GM12878 (cell line): ENCODE results near the gene PSMD8. TPM values are rescaled to one million over a fixed set of nuclear protein-coding genes. Genes with fewer than 3 reads are reported as not detected.

ENCODE experiments used
- ATAC-seq: fragments of 200-7000 bp; cut with Tn5 transposase; 3 replicates; pipeline ENCODE4 v1.9.1; 2020; ENCODE audit warnings: mild to moderate bottlenecking, moderate library complexity
- BruUV-seq: library from RNA; stranded (reverse); fragments of 400-500 nt; replicated peaks from 2 replicates; lab custom pipeline; 2021; lab: Mats Ljungman, UMichigan
- CTCF ChIA-PET: fragments of 300-600 bp; sonication (Branson Sonifier 250); formaldehyde crosslinking; extraction: SDS; loops from one replicate; lab custom pipeline; 2021; ENCODE audit warnings: inconsistent platforms; lab: Yijun Ruan, JAX
- POLR2A ChIA-PET: fragments of 350-600 bp; formaldehyde crosslinking; extraction: SDS; loops from one replicate; lab custom pipeline; 2021; ENCODE audit warnings: inconsistent platforms; lab: Charles Lee
- RAD21 ChIA-PET: fragments of 300-600 bp; sonication (Branson Sonifier 250); formaldehyde crosslinking; loops from one replicate; lab custom pipeline; 2023; ENCODE audit warnings: antibody characterized with exemption; ENCODE audit not compliant: unreplicated experiment; lab: Charles Lee
- SMC1A ChIA-PET: fragments of 300-600 bp; sonication (Branson Sonifier 250); formaldehyde crosslinking; loops from one replicate; lab custom pipeline; 2023; ENCODE audit not compliant: unreplicated experiment, uncharacterized antibody; lab: Charles Lee
- DNase-seq: peaks from one replicate; pipeline ENCODE4 v3.0.0-alpha.2; 2011; ENCODE audit warnings: low read depth, low spot score
- FAIRE-seq: peaks from 3 replicates; lab custom pipeline; 2011; peaks lifted over from hg19 to GRCh38; lab: Jason Lieb, UNC
- H2AFZ ChIP-seq: 2 replicates; pipeline ENCODE4 v1.6.0; 2011; ENCODE audit warnings: low read depth, low read length, control low read depth; ENCODE audit not compliant: control insufficient read depth
- H3K27ac ChIP-seq: 2 replicates; pipeline ENCODE4 v1.5.1; 2011; ENCODE audit warnings: control low read depth; ENCODE audit not compliant: control insufficient read depth, insufficient read depth
- H3K27me3 ChIP-seq, 2 experiments: replicated peaks in 1 of 2; 2 replicates each; pipeline versions ENCODE4 v1.6.0 to v1.6.1; 2011; ENCODE audit warnings: low read length in 1 of 2; ENCODE audit not compliant: control insufficient read depth in 2 of 2, insufficient read depth in 2 of 2
- H3K36me3 ChIP-seq, 2 experiments: 2 replicates each; pipeline ENCODE4 v1.5.1; 2011; ENCODE audit warnings: low read length in 1 of 2; ENCODE audit not compliant: control insufficient read depth in 2 of 2, insufficient read depth in 2 of 2
- H3K4me1 ChIP-seq: 2 replicates; pipeline ENCODE4 v1.6.1; 2011; ENCODE audit warnings: mild to moderate bottlenecking, low read length, moderate library complexity, mixed read lengths; ENCODE audit not compliant: control insufficient read depth, insufficient read depth
- H3K4me2 ChIP-seq: 2 replicates; pipeline ENCODE4 v1.6.0; 2011; ENCODE audit warnings: control low read depth; ENCODE audit not compliant: control insufficient read depth, insufficient read depth
- H3K4me3 ChIP-seq: fragments of 200-600 bp; sonication (generic); 2 replicates; pipeline ENCODE4 v1.5.1; 2016
- H3K79me2 ChIP-seq: 2 replicates; pipeline ENCODE4 v1.6.0; 2011; ENCODE audit warnings: low read length; ENCODE audit not compliant: control insufficient read depth, insufficient read depth
- H3K9ac ChIP-seq: 2 replicates; pipeline ENCODE4 v1.8.0; 2011; ENCODE audit warnings: low read length, control low read depth, mixed read lengths; ENCODE audit not compliant: control insufficient read depth, insufficient read depth
- H3K9me3 ChIP-seq: replicated peaks from 3 replicates; pipeline ENCODE4 v1.5.1; 2011; ENCODE audit warnings: mild to moderate bottlenecking, low read length; ENCODE audit not compliant: control insufficient read depth, insufficient read depth
- H4K20me1 ChIP-seq: 2 replicates; pipeline ENCODE4 v1.6.0; 2011; ENCODE audit not compliant: control insufficient read depth, insufficient read depth
- BMI1 ChIP-seq: fragments of 450-650 bp; IDR thresholded peaks from 2 replicates; pipeline ENCODE4 v1.6.1; 2016; ENCODE audit warnings: mild to moderate bottlenecking, moderate library complexity, borderline replicate concordance
- BRCA1 ChIP-seq: IDR thresholded peaks from 2 replicates; pipeline ENCODE4 v1.6.1; 2011; ENCODE audit warnings: low read depth, low read length, improper control_type of control experiment
- DPF2 ChIP-seq: fragments of 450-650 bp; IDR thresholded peaks from 2 replicates; pipeline ENCODE4 v1.6.1; 2017; ENCODE audit warnings: mild to moderate bottlenecking
- EGR1 ChIP-seq, 2 experiments: IDR thresholded peaks; 1 replicate in 1 of 2; 2 replicates in 1 of 2; pipeline ENCODE4 v1.6.1; 2011 to 2012; ENCODE audit warnings: low read depth in 2 of 2, low read length in 2 of 2, borderline replicate concordance in 1 of 2, mild to moderate bottlenecking in 1 of 2, moderate library complexity in 1 of 2
- FOS ChIP-seq: IDR thresholded peaks from 3 replicates; pipeline ENCODE4 v1.6.1; 2011; ENCODE audit warnings: borderline replicate concordance; ENCODE audit not compliant: insufficient read length; ENCODE audit errors: extremely low read depth
- HCFC1 ChIP-seq: fragments of 150-350 bp; IDR thresholded peaks from 2 replicates; pipeline ENCODE4 v1.6.1; 2014; ENCODE audit warnings: low read length
- HDAC2 ChIP-seq: fragments of 200-600 bp; sonication (generic); IDR thresholded peaks from 2 replicates; pipeline ENCODE4 v1.6.1; 2017
- HDAC6 ChIP-seq: fragments of 200-600 bp; sonication (generic); IDR thresholded peaks from one replicate; pipeline ENCODE4 v1.8.0; 2017; ENCODE audit warnings: antibody characterized with exemption; ENCODE audit not compliant: unreplicated experiment
- PAX5 ChIP-seq: IDR thresholded peaks from 2 replicates; pipeline ENCODE4 v1.6.1; 2011; ENCODE audit warnings: low read depth, low read length, borderline replicate concordance
- PAX8 ChIP-seq: fragments of 450-650 bp; IDR thresholded peaks from 2 replicates; pipeline ENCODE4 v1.6.1; 2017; ENCODE audit warnings: mild to moderate bottlenecking, moderate library complexity
- POLR2AphosphoS2 ChIP-seq: IDR thresholded peaks from 2 replicates; pipeline ENCODE4 v1.6.1; 2011; ENCODE audit warnings: low read depth, mild to moderate bottlenecking, low read length, improper control_type of control experiment, moderate library complexity
- TARDBP ChIP-seq: IDR thresholded peaks from 2 replicates; pipeline ENCODE4 v1.6.1; 2016; ENCODE audit warnings: borderline replicate concordance
- WGBS: methylation state at CpG from one replicate; pipeline ENCODE4 v1.1.6; 2016; ENCODE audit warnings: low lambda C conversion rate; ENCODE audit not compliant: insufficient replicate concordance, insufficient coverage; ENCODE audit errors: missing lambda C conversion rate; 5-methylcytosine and 5-hydroxymethylcytosine counted together
- in situ Hi-C: fragments of 300-500 bp; cut with MboI; formaldehyde crosslinking; loops from 9 replicates; pipeline ENCODE4 v1.14.3; 2018; ENCODE audit warnings: mixed read lengths
- intact Hi-C: fragments of 100-400 bp; cut with micrococcal nuclease; formaldehyde crosslinking; loops from one replicate; pipeline ENCODE4 v1.14.2; 2022; ENCODE audit not compliant: unreplicated experiment
- polyA plus RNA-seq, 11 experiments: library from polyadenylated mRNA; depleted of rRNA in 4 of 11; unstranded in 6 of 11; stranded (reverse) in 5 of 11; fragments of >200 nt; fragmentation: Nextera tagmentation in 4 of 11; fragmentation: Illumina TruSeq in 1 of 11; extraction: Ambion mirVana in 4 of 11; extraction: Trizol in 1 of 11; gene quantifications; 1 replicate in 1 of 11; 2 replicates in 10 of 11; pipeline versions ENCODE4 v1.2.1 to v1.2.3, GENCODE V29; 2011 to 2016; ENCODE audit warnings: inconsistent platforms in 2 of 11, missing spikeins in 2 of 11, low read depth in 1 of 11
- total RNA-seq, 4 experiments: library from RNA; depleted of rRNA in 3 of 4; stranded (reverse); fragments of >200 nt in 3 of 4; fragmentation: Illumina TruSeq in 1 of 4; extraction: Trizol in 1 of 4; gene quantifications; 2 replicates each; pipeline versions ENCODE4 v1.2.1 to v1.2.3, GENCODE V29; 2013 to 2021
- TF ChIP-seq, protein P1 (sequence below): IDR thresholded peaks from 2 replicates; pipeline ENCODE4 v1.6.1; 2011; ENCODE audit warnings: borderline replicate concordance, low read depth, mild to moderate bottlenecking, moderate library complexity, low read length; ENCODE audit not compliant: insufficient read depth, poor library complexity, severe bottlenecking

The PSMD8 gene
- total and polyA plus RNA-seq, 10 of the 15 experiments (the other 5 are each of a cell fraction or from before 2014, with no cell fraction given), result 81.2 to 409 (median 268) TPM

DNA sequence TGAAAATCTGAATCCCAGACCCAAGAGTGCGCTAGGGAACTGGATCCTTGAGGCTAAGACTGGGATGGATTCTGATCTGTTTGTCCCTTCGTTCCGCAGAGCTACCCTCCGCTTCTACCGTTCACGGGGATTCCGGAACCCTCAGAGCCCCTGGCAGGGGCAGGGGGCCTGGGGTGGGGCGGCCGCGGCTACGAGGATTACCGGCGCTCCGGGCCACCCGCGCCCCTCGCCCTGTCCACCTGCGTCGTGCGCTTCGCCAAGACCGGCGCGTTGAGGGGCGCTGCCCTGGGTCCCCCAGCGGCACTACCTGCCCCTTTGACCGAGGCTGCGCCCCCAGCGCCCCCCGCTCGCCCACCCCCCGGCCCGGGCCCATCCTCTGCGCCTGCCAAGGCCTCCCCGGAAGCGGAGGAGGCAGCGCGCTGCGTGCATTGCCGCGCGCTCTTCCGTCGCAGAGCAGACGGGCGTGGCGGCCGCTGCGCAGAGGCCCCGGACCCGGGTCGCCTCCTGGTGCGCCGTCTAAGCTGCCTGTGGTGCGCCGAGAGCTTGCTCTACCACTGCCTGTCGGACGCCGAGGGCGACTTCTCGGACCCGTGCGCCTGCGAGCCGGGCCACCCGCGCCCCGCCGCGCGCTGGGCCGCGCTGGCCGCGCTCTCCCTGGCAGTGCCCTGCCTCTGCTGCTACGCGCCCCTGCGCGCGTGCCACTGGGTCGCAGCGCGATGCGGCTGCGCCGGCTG lies 21.2 kb downstream of the PSMD8 start:
- no peaks in the 10 kb centered on the region for H3K79me2 ChIP-seq
- FAIRE-seq, result no peak
- SMC1A ChIA-PET, result no interaction called here
- peak; percentile 78 for TF ChIP-seq HDAC6
- no peak for TF ChIP-seq HCFC1
- no peak for TF ChIP-seq FOS
- TF ChIP-seq DPF2, result no peak
- peak in 1 of 2 experiments; percentile 20; a peak in 1 of 3 replicates for TF ChIP-seq EGR1 (IDR thresholded peaks at IDR 0.05; ENCODE audit: borderline replicate concordance in 1 of 2, low read depth in 2 of 2, low read length in 2 of 2)
- TF ChIP-seq, all 136 proteins: peak for 2
- no peaks in the 10 kb centered on the region for H3K9me3 ChIP-seq
- DNase-seq (no peak), ATAC-seq (no peak)
- 0 out of 2 replicates have a peak overlapping the region, but pooled peaks have one; percentile 14 for H3K4me2 ChIP-seq
- POLR2A ChIA-PET, result no interaction called here
- no peaks in the 10 kb centered on the region for H3K36me3 ChIP-seq
- H2AFZ ChIP-seq, result no peak overlapping the region
- CTCF ChIA-PET, result no interaction called here
- intact Hi-C loops, result no loop called here
- BruUV-seq, result no TSS peak
- H4K20me1 ChIP-seq, result no peaks in the 10 kb centered on the region
- WGBS, result 7% methylated on average over 72 of the region's 86 CpGs
- H3K27me3 ChIP-seq, result peaks cover 2 to 5% of the 10 kb centered on the region in 2 experiments; a peak in 3 of 4 replicates
- H3K27ac ChIP-seq, result no peak overlapping the region
- RAD21 ChIA-PET, result interaction anchor here (0.8 kb wide), 1 partner anchor 161 kb away, joined by 4 read pairs; no protein-coding TSS in a partner anchor
- H3K4me1 ChIP-seq, result no peaks in the 10 kb centered on the region
- no peak overlapping the region for H3K4me3 ChIP-seq
- no peak overlapping the region for H3K9ac ChIP-seq
- in situ Hi-C loops, result no loop called here

DNA sequence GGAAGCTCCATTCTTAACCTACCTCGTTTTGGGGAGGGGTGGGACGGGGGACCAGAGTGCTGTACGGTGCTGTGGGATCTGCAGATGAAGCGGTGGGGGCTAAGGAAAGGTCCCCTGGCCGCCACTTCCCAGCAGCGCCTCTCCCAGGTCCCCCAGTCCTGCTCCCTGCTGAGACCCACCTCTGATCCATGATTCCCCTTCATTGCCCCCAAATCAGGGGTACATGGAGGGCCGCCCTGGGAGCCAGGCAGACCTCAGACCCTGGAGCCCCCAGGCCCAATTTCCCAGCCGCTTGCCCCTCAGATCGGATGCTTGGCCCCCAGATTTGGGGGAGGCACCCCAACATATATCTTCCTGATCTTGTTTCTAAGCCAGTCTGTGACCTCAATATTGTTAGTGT lies 24.7 kb downstream of the PSMD8 start:
- 33% methylated on average over 9 of the region's 9 CpGs for WGBS
- H3K27ac ChIP-seq, result no peak overlapping the region
- in situ Hi-C loops (no loop called here), intact Hi-C loops (no loop called here)
- no peak overlapping the region for H3K4me3 ChIP-seq
- no peaks in the 10 kb centered on the region for H3K79me2 ChIP-seq
- H4K20me1 ChIP-seq, result no peaks in the 10 kb centered on the region
- no peak overlapping the region for H3K9ac ChIP-seq
- H3K36me3 ChIP-seq, result no peaks in the 10 kb centered on the region
- H3K27me3 ChIP-seq, result peaks cover 2 to 5% of the 10 kb centered on the region in 2 experiments; a peak in 3 of 4 replicates
- DNase-seq (no peak), ATAC-seq (no peak), FAIRE-seq (no peak)
- BruUV-seq, result no TSS peak
- ChIA-PET CTCF (interaction anchor here (1.4 kb wide), 1 partner anchor 115 kb away, joined by 3 read pairs; no protein-coding TSS in a partner anchor), POLR2A (no interaction called here), SMC1A (no interaction called here), RAD21 (interaction anchor here (0.6 kb wide), 1 partner anchor 14 kb away, joined by 3 read pairs; no protein-coding TSS in a partner anchor)
- no peaks in the 10 kb centered on the region for H3K9me3 ChIP-seq
- H2AFZ ChIP-seq, result no peak overlapping the region
- no peaks in the 10 kb centered on the region for H3K4me1 ChIP-seq
- H3K4me2 ChIP-seq, result no peak overlapping the region
- TF ChIP-seq PAX8 (no peak), POLR2AphosphoS2 (no peak), TARDBP (no peak), HDAC2 (no peak), BRCA1 (no peak), PAX5 (no peak), BMI1 (no peak), EGR1 (IDR thresholded peaks at IDR 0.05; ENCODE audit: borderline replicate concordance in 1 of 2, low read depth in 2 of 2, low read length in 2 of 2) (no peak)
- TF ChIP-seq, protein P1, sequence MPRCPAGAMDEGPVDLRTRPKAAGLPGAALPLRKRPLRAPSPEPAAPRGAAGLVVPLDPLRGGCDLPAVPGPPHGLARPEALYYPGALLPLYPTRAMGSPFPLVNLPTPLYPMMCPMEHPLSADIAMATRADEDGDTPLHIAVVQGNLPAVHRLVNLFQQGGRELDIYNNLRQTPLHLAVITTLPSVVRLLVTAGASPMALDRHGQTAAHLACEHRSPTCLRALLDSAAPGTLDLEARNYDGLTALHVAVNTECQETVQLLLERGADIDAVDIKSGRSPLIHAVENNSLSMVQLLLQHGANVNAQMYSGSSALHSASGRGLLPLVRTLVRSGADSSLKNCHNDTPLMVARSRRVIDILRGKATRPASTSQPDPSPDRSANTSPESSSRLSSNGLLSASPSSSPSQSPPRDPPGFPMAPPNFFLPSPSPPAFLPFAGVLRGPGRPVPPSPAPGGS, result no peak
